ENCODE data around the gene CAPN13. TPM values are rescaled to one million over a fixed set of nuclear protein-coding genes. Genes with fewer than 3 reads are reported as not detected.

CAPN13 gene
- polyA plus RNA-seq, 1 of the 3 experiments (the other 2 are of a cell fraction) = not detected

DNA sequence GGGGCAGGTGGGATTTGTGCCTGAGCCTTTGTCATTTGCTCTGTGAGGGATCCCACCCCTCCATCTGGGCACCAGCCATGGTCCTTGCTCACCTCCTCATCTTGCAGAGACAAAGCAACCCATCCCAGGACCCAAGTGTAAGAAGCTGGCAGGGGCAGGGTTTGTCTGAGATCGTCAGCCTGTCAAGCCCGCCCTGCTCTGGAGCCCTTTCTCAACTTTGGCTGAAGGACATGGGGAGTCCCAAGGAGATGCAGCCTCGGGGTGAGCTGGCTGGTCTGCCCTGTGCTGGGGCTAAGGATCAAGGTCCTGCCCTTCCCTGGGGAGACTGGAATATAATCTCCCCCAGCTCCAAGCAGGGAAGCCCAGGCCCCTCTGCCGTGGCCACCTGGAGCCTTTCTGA, 86.0 kb downstream of the CAPN13 start:
- 17% methylated on average over 4 of the region's 4 CpGs for WGBS (ENCODE audit: low lambda C conversion rate)
- Histone ChIP-seq H3K36me3 (replicated peaks in 1 of 2; ENCODE audit: control insufficient read depth in 1 of 2, insufficient read depth in 2 of 2, low read length in 1 of 2) (no peaks in the 10 kb centered on the region), H3K27me3 (ENCODE audit: insufficient read depth) (peaks cover 18% of the 10 kb centered on the region; the same call in 1 of the 2 replicates), H3K79me2 (ENCODE audit: insufficient read depth) (no peaks in the 10 kb centered on the region), H3K4me3 (ENCODE audit: low read depth in 2 of 2, low read length in 1 of 2) (no peak overlapping the region), H3K9me2 (no peaks in the 10 kb centered on the region), H3K9ac (no peak overlapping the region), H3K4me1 (ENCODE audit: control insufficient read depth in 1 of 2, insufficient read depth in 2 of 2, low read depth in 1 of 2, low read length in 1 of 2) (no peaks in the 10 kb centered on the region; a peak in 1 of 4 replicates), H3K4me2 (no peak overlapping the region), H2AFZ (ENCODE audit: low read depth) (no peak overlapping the region), H3K9me3 (no peaks in the 10 kb centered on the region), H4K20me1 (ENCODE audit: insufficient read depth) (no peaks in the 10 kb centered on the region), H3F3A (replicated peaks; ENCODE audit: insufficient read depth) (no peaks in the 10 kb centered on the region), H3K27ac (ENCODE audit: low read depth in 2 of 2, low read length in 1 of 2) (no peak overlapping the region)
- CTCF ChIA-PET = interaction anchor here (0.6 to 7.2 kb wide), 9 partner anchors 9 to 612 kb away, joined by 3 to 63 read pairs (median 4); partner anchors contain the start of gene GALNT14
- DNase-seq = no peak
- TF ChIP-seq PBX3 (IDR thresholded peaks at IDR 0.05) = no peak
- POLR2A ChIA-PET = no interaction called here

DNA sequence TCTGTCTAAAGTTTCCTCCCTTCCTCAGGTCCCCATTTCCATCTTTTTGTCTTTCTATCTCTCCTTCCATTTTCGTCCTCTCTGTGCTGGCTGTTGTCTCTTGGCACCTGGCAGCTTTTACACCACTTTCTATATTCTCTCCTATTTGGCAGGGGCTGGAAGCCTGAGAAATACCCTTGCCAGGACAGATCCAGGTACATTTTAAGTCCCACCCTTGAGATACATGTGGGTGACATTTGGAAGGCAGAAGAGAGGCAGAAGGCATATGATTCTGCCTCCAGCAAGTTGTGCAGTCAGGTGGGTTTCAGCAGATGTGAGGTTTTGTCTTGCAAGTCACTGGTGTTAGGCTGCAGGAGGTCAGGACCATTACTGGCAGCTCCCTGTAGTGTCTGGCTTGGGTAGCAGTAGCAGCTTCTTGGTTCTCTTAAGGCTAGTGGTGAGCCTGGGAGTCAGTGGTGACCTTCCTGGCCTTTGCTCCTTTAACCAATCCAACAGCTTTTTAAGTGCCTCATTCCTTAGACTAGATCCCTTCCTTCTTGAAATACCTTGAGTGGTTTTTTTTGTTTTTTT, 90.1 kb downstream of the CAPN13 start:
- H3K9me2 ChIP-seq = no peaks in the 10 kb centered on the region
- H3K4me2 ChIP-seq = no peak overlapping the region
- no peak overlapping the region for H3K9ac ChIP-seq
- no peak overlapping the region for H3K27ac ChIP-seq (ENCODE audit: low read depth in 2 of 2, low read length in 1 of 2)
- no peak for TF ChIP-seq TEAD4 (IDR thresholded peaks at IDR 0.05; ENCODE audit: borderline replicate concordance, insufficient read depth)
- TF ChIP-seq YY1 (IDR thresholded peaks at IDR 0.05; ENCODE audit: low read depth) = no peak
- TF ChIP-seq MEF2A (IDR thresholded peaks at IDR 0.05; ENCODE audit: borderline replicate concordance, low read depth) = no peak
- no peak for TF ChIP-seq EP300 (IDR thresholded peaks at IDR 0.05; ENCODE audit: borderline replicate concordance in 1 of 2, low read depth in 1 of 2, low read length in 1 of 2)
- TF ChIP-seq PBX3 (IDR thresholded peaks at IDR 0.05) = no peak
- TF ChIP-seq REST (IDR thresholded peaks at IDR 0.05; ENCODE audit: low read depth, low read length) = no peak
- no peak for TF ChIP-seq SIN3A (IDR thresholded peaks at IDR 0.05; ENCODE audit: borderline replicate concordance, low read depth, low read length)
- no peak for TF ChIP-seq GABPA (IDR thresholded peaks at IDR 0.05; ENCODE audit: low read depth)
- TF ChIP-seq GATA2 (CRISPR knock-in tag; IDR thresholded peaks at IDR 0.05) = no peak
- no peaks in the 10 kb centered on the region for H3F3A ChIP-seq (replicated peaks; ENCODE audit: insufficient read depth)
- no peak overlapping the region for H3K4me3 ChIP-seq (ENCODE audit: low read depth in 2 of 2, low read length in 1 of 2)
- no peaks in the 10 kb centered on the region for H4K20me1 ChIP-seq (ENCODE audit: insufficient read depth)
- H3K79me2 ChIP-seq (ENCODE audit: insufficient read depth) = no peaks in the 10 kb centered on the region
- no peak overlapping the region for H2AFZ ChIP-seq (ENCODE audit: low read depth)
- CTCF ChIA-PET = interaction anchor here (0.9 to 16.8 kb wide), 12 partner anchors 15 to 615 kb away, joined by 3 to 535 read pairs (median 124); partner anchors contain the start of genes EHD3, GALNT14 and LBH
- H3K9me3 ChIP-seq = no peaks in the 10 kb centered on the region
- H3K36me3 ChIP-seq (replicated peaks in 1 of 2; ENCODE audit: control insufficient read depth in 1 of 2, insufficient read depth in 2 of 2, low read length in 1 of 2) = no peaks in the 10 kb centered on the region
- H3K4me1 ChIP-seq (ENCODE audit: control insufficient read depth in 1 of 2, insufficient read depth in 2 of 2, low read depth in 1 of 2, low read length in 1 of 2) = no peaks in the 10 kb centered on the region; a peak in 1 of 4 replicates
- POLR2A ChIA-PET = no interaction called here
- 17% methylated on average over 1 of the region's 1 CpG for WGBS (ENCODE audit: low lambda C conversion rate)
- DNase-seq = no peak
- no peaks in the 10 kb centered on the region; the same call in 1 of the 2 replicates for H3K27me3 ChIP-seq (ENCODE audit: insufficient read depth)

Data from SK-N-SH (cell line).